Loucy (cell line): ENCODE results near the gene UBL3.

Experiments
- EZH2phosphoT487 ChIP-seq: fragments of 200-600 bp; IDR thresholded peaks from 2 replicates; pipeline ENCODE4 v1.6.1; 2018; ENCODE audit warnings: antibody characterized with exemption, mild to moderate bottlenecking, moderate library complexity, borderline replicate concordance
- TF ChIP-seq, protein P1 (sequence below): fragments of 200-600 bp; sonication (generic); conservative IDR thresholded peaks from 2 replicates; pipeline ENCODE4 v1.5.1; 2014; ENCODE audit warnings: mild to moderate bottlenecking, antibody characterized with exemption, low read length

DNA sequence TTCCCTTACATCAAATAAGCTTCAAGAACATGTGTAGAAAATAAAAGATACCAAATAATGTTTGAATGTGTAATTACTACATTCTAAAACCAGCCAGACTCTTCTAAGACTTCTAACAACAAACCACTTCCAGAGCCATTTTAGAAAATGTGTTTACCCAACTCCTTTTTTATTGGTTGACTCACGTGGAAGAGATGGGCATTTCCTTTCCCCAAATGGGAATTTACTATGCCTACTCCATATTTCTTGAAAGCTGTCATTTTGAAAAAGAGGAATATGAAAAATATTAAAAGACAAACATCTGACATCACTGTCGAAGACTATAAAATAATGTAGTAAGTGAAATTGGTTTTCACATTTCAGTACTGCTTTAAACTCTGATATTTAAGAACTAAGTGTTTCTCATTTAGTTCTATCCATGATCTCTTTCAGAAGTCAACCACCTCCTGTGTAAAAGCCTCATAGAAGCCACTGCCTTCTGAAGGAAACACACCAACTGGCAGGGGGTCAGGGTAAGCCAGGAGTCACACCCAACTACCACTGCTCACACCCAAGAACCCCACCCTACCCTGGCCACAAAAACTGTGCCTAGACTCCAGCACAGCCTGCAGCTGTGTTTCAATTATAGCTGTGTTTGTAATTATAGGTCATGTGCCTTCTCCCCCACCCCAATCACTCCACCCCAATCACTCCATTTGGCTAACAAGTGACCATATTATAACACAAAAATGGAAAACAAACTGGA, 86.8 kb downstream of the UBL3 start:
- TF ChIP-seq, protein P1, sequence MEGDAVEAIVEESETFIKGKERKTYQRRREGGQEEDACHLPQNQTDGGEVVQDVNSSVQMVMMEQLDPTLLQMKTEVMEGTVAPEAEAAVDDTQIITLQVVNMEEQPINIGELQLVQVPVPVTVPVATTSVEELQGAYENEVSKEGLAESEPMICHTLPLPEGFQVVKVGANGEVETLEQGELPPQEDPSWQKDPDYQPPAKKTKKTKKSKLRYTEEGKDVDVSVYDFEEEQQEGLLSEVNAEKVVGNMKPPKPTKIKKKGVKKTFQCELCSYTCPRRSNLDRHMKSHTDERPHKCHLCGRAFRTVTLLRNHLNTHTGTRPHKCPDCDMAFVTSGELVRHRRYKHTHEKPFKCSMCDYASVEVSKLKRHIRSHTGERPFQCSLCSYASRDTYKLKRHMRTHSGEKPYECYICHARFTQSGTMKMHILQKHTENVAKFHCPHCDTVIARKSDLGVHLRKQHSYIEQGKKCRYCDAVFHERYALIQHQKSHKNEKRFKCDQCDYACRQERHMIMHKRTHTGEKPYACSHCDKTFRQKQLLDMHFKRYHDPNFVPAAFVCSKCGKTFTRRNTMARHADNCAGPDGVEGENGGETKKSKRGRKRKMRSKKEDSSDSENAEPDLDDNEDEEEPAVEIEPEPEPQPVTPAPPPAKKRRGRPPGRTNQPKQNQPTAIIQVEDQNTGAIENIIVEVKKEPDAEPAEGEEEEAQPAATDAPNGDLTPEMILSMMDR, result no peak
- TF ChIP-seq EZH2phosphoT487, result no peak
